Activated T-helper 9 cell treated with anti-CD3 and anti-CD28 coated beads, Interleukin-2, amount 50 U/mL, for 16 hours (primary cell): Measurements from ENCODE around the gene CLDN19.
"Not testable (repeated sequence)": the region's sequence is repeated elsewhere in the genome, so short reads cannot be mapped to it uniquely, and the experiment has no call there.

Experiments used
- DNase-seq: peaks from one replicate; pipeline ENCODE4 v3.0.0-alpha.2; 2020; ENCODE audit warnings: low read depth

Gene CLDN19

GRCh38 chr1:42759114-42759513, 19.1 kb upstream of the CLDN19 start:
- DNase-seq: no peak

- DNase-seq: no peak
Measured at GRCh38 chr1:42758641-42759040, 18.6 kb upstream of the CLDN19 start.

- no peak for DNase-seq
Measured at GRCh38 chr1:42757892-42758275, 17.8 kb upstream of the CLDN19 start.

GRCh38 chr1:42756956-42757891, 17.2 kb upstream of the CLDN19 start:
- no peak for DNase-seq

GRCh38 chr1:42753070-42753469, 13.0 kb upstream of the CLDN19 start:
- no peak for DNase-seq

- no peak for DNase-seq
Measured at GRCh38 chr1:42752284-42752683, 12.2 kb upstream of the CLDN19 start.

- not testable (repeated sequence) for DNase-seq
Measured at GRCh38 chr1:42751511-42752070, 11.6 kb upstream of the CLDN19 start.

GRCh38 chr1:42750041-42750440, 10.0 kb upstream of the CLDN19 start:
- DNase-seq: no peak

GRCh38 chr1:42748461-42749410, 8.7 kb upstream of the CLDN19 start:
- DNase-seq: no peak

GRCh38 chr1:42748021-42748420, 8.0 kb upstream of the CLDN19 start:
- DNase-seq: no peak

GRCh38 chr1:42747125-42747524, 7.1 kb upstream of the CLDN19 start:
- DNase-seq: peak; percentile 17

GRCh38 chr1:42746436-42747105, 6.5 kb upstream of the CLDN19 start:
- DNase-seq: no peak

GRCh38 chr1:42745851-42746250, 5.8 kb upstream of the CLDN19 start:
- no peak for DNase-seq

- DNase-seq: no peak
Measured at GRCh38 chr1:42744148-42744413, 4.0 kb upstream of the CLDN19 start.

GRCh38 chr1:42743317-42744147, 3.5 kb upstream of the CLDN19 start:
- DNase-seq: no peak

- DNase-seq: no peak
Measured at GRCh38 chr1:42742617-42743316, 2.7 kb upstream of the CLDN19 start.

GRCh38 chr1:42742141-42742540, 2.1 kb upstream of the CLDN19 start:
- no peak for DNase-seq

- no peak for DNase-seq
Measured at GRCh38 chr1:42741706-42742105, 1.7 kb upstream of the CLDN19 start.

- DNase-seq: no peak
Measured at GRCh38 chr1:42740851-42741580, 980 bp upstream of the CLDN19 start.

GRCh38 chr1:42738678-42739226, 1.3 kb downstream of the CLDN19 start:
- no peak for DNase-seq
